Urinary bladder (tissue), 4 donors: ENCODE data around the gene IL10RA. TPM values are rescaled to one million over a fixed set of nuclear protein-coding genes. Genes with fewer than 3 reads are reported as not detected.

Source experiments
- DNase-seq: peaks from one replicate; pipeline ENCODE4 v3.0.0-alpha.2; 2015; ENCODE audit errors: extremely low spot score
- H3K27ac ChIP-seq: one replicate; pipeline ENCODE4 v1.5.1; 2013; ENCODE audit warnings: low read depth, mild to moderate bottlenecking, moderate library complexity
- H3K36me3 ChIP-seq: one replicate; pipeline ENCODE4 v1.6.1; 2013; ENCODE audit warnings: mild to moderate bottlenecking, moderate library complexity; ENCODE audit not compliant: insufficient read depth
- H3K4me1 ChIP-seq: one replicate; pipeline ENCODE4 v1.6.1; 2013; ENCODE audit warnings: mild to moderate bottlenecking, moderate library complexity; ENCODE audit not compliant: insufficient read depth
- H3K4me3 ChIP-seq: one replicate; pipeline ENCODE4 v1.5.1; 2013; ENCODE audit warnings: low read depth, low read length
- WGBS: extraction: QIAGEN DNeasy Blood & Tissue Kit; methylation state at CpG from one replicate; pipeline ENCODE4 v1.1.7; 2013; 5-methylcytosine and 5-hydroxymethylcytosine counted together
- polyA plus RNA-seq: library from polyadenylated mRNA; stranded (reverse); fragments of 200-250 nt; gene quantifications from one replicate; pipeline ENCODE4 v1.2.3, GENCODE V29; 2013
- total RNA-seq: library from RNA; depleted of rRNA; stranded (reverse); fragments of >200 nt; gene quantifications from one replicate; pipeline ENCODE4 v1.2.3, GENCODE V29; 2014
- donor health status: healthy with polysubstance abuse.
- donor health status: healthy.

The IL10RA gene
- total and polyA plus RNA-seq, 2 donors, result 8.7 to 10.8 TPM

DNA sequence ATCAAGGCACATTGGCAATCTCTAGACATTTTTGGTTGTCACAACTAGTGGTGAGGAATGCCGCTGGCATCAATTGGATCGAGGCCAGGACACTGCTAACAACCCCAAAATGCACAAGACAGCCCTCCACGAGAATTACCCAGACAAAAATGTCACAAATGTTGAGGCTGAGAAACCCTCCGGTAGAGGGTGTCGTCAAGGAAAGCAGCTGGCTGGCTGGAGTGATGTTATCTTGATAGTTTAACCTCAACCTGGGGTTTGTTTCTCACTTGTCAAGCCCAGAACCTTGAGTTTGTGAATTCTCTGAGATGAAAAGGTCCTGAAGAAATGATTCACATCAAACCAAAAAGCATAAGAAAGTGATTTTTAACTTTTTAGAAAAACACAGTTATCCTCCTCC lies 35.9 kb upstream of the IL10RA start:
- 18% methylated on average over 5 of the region's 5 CpGs for WGBS
- Histone ChIP-seq H3K4me3 (no peak overlapping the region), H3K4me1 (no peaks in the 10 kb centered on the region), H3K27ac (no peak overlapping the region), H3K36me3 (no peaks in the 10 kb centered on the region)
- DNase-seq, result no peak

DNA sequence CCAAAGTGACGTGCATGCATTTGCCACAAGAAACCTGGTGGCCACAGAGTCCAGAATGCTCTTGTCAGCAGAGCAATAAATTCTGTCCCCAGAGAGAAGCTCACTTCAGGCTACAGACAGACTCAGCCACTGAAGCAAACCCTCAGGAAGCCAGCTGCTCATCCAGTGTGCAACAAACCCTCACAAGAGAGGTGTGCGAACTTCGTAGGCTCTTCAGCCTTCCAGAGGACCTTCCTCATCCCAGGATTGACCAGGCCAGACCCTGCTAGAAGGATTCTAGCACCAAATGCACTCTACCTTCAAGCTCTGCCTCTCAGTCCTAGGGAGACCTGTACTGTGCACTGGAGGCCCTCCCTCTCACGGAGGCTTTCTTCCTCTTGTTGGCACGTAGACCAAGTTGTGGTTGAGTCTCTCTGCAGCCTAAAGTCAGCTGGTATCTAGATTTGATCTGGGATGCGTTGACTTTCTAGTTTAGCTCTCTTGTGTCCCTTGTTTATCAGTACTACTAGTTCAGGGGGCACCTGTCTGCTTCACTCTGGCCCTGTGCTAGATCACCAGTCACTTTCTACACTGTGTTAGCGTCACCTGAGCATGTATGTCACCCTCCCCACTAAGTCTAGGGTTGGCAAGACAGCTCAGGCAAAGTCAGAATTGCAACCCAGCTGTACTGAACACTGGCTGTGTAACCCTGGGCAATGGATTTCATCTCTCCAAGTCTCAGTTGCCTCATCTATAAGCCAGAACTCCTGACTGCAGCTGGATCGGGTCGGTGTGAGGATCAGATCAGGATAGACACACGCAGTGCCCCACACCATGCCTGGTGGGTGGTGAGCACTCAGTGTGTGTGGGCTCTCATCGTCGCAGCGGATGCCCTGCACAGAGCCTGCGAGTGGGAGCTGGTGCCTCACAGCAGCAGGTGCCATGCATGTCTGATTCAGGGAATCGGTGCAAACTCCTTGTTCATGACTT lies 34.9 kb upstream of the IL10RA start:
- DNase-seq, result no peak
- no peaks in the 10 kb centered on the region for H3K36me3 ChIP-seq
- no peaks in the 10 kb centered on the region for H3K4me1 ChIP-seq
- no peak overlapping the region for H3K27ac ChIP-seq
- WGBS, result 85% methylated on average over 15 of the region's 15 CpGs
- H3K4me3 ChIP-seq, result no peak overlapping the region

DNA sequence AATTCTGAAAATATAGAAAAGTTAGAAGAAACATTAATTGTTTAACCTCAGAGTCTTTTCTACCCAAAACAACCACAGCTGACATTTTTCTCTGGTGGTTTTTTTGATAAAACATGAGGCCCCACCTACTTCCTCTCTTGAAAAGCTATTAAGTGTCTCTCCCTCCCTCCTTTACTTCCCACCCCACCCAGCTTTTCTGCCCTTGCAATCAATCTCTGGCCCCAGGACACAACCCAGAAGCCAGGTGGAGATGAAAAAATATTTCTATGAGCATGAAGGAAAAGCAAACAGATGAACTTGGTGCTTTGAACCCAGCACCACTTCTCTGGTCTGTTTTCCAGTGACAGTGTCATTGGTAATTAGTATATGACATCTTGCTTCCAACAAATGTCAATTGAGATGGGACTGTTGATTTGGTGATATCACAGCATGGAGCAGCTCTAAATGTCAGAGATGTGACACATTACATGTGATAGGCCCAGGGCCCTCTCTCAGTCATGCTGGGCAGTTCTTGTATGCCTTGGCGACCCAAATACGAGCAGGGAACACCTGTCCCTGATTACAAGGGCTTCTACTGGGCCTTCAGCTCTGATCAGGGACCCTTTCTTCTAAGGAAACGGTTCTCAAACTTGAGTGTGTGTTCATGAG lies 33.0 kb upstream of the IL10RA start:
- Histone ChIP-seq H3K4me1 (no peaks in the 10 kb centered on the region), H3K36me3 (no peaks in the 10 kb centered on the region), H3K27ac (no peak overlapping the region), H3K4me3 (no peak overlapping the region)
- DNase-seq, result no peak
- WGBS, result 97% methylated on average over 3 of the region's 3 CpGs

- H3K36me3 ChIP-seq, result no peaks in the 10 kb centered on the region
- no peak for DNase-seq
- no peaks in the 10 kb centered on the region for H3K4me1 ChIP-seq
- 93% methylated on average over 1 of the region's 1 CpG for WGBS
- no peak overlapping the region for H3K27ac ChIP-seq
- no peak overlapping the region for H3K4me3 ChIP-seq
Observed at GRCh38 chr11:117958949-117959348, 27.2 kb upstream of the IL10RA start.

- H3K27ac ChIP-seq, result no peak overlapping the region
- WGBS, result 74% methylated on average over 1 of the region's 1 CpG
- no peak overlapping the region for H3K4me3 ChIP-seq
- no peak for DNase-seq
- no peaks in the 10 kb centered on the region for H3K4me1 ChIP-seq
- no peaks in the 10 kb centered on the region for H3K36me3 ChIP-seq
Observed at GRCh38 chr11:117959438-117960149, 26.6 kb upstream of the IL10RA start.

- 79% methylated on average over 1 of the region's 1 CpG for WGBS
- Histone ChIP-seq H3K4me3 (no peak overlapping the region), H3K27ac (no peak overlapping the region), H3K4me1 (no peaks in the 10 kb centered on the region), H3K36me3 (no peaks in the 10 kb centered on the region)
- DNase-seq, result no peak
Observed at GRCh38 chr11:117960406-117960805, 25.8 kb upstream of the IL10RA start.

GRCh38 chr11:117961896-117962295 lies 24.3 kb upstream of the IL10RA start:
- WGBS, result 86% methylated on average over 10 of the region's 10 CpGs
- DNase-seq, result no peak
- Histone ChIP-seq H3K4me3 (no peak overlapping the region), H3K4me1 (no peaks in the 10 kb centered on the region), H3K36me3 (no peaks in the 10 kb centered on the region), H3K27ac (no peak overlapping the region)

DNA sequence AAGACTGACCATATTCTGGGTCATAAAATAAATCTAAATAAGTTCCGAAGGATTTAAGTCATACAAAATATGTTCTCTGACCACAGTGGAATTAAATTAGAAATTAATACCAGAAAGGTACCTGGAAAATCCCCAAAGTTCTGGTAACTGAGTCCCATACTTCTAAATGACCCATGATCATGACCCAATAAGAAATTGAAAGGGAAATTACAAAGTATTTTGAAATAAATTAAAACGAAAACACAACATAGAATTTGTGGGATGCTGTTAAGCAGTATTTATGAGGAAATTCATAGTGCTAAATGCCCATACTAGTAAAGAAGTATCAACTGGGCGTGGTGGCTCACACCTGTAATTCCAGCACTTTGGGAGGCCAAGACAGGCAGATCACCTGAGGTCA lies 23.4 kb upstream of the IL10RA start:
- Histone ChIP-seq H3K4me1 (no peaks in the 10 kb centered on the region), H3K36me3 (no peaks in the 10 kb centered on the region), H3K27ac (no peak overlapping the region), H3K4me3 (no peak overlapping the region)
- WGBS, result 87% methylated on average over 3 of the region's 3 CpGs
- no peak for DNase-seq

GRCh38 chr11:117966908-117967307 lies 19.3 kb upstream of the IL10RA start:
- Histone ChIP-seq H3K27ac (no peak overlapping the region), H3K36me3 (no peaks in the 10 kb centered on the region), H3K4me1 (no peaks in the 10 kb centered on the region), H3K4me3 (no peak overlapping the region)
- DNase-seq, result no peak
- 75% methylated on average over 8 of the region's 8 CpGs for WGBS

- no peaks in the 10 kb centered on the region for H3K4me1 ChIP-seq
- no peak overlapping the region for H3K4me3 ChIP-seq
- no peak overlapping the region for H3K27ac ChIP-seq
- WGBS, result 89% methylated on average over 5 of the region's 5 CpGs
- no peak for DNase-seq
- H3K36me3 ChIP-seq, result no peaks in the 10 kb centered on the region
Observed at GRCh38 chr11:117969160-117969991, 16.8 kb upstream of the IL10RA start.

DNA sequence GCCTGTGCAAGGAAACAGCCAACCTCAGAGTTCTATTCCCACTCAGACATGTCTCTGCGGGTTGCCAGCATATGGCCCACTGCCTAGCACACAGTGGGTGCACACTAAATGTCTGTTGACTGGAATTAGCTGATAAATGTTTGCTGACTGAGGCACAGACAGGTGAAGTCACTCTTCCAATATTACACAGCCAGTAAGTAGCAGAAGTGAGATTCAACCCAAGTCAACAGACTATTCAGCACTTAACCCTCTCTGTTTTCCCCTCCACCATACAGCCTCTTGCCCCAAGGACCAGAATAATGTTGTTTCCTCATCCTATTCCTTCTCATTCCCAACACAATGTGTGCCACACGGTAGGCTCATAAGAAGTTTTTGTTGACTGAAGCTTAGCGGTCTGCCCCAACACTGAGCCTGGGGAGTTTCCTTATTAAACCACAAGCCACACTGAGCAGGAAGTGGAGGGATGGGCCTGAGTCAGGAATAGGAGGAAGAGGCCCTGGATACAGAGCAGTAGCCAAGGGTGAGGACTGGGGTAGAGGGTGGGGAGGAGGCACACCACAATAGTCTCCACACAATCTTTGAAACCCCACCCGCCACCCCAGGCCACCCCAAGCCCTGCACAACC lies 15.7 kb upstream of the IL10RA start:
- no peaks in the 10 kb centered on the region for H3K4me1 ChIP-seq
- H3K36me3 ChIP-seq, result no peaks in the 10 kb centered on the region
- no peak overlapping the region for H3K4me3 ChIP-seq
- WGBS, result 84% methylated on average over 4 of the region's 4 CpGs
- no peak overlapping the region for H3K27ac ChIP-seq
- DNase-seq, result no peak

DNA sequence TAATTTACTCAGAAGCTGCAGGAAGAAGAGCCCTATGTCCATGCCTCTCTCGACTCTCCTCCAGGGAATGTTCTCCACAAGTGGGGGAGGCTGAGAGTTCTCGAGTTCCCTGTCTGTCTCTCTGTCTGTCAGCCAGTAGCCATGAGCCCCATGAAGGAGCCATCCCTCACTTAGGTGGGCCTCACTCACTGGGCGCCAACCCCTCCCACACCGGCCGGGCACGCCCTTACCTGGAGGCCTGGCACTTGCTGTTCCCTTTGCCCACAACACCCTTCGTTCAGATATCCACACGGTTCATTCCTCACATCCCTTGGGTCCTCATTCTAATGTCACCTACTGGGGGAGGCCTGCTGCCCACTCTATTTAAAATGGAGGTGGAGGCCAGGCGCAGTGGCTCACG lies 14.2 kb upstream of the IL10RA start:
- DNase-seq, result no peak
- no peak overlapping the region for H3K27ac ChIP-seq
- H3K4me3 ChIP-seq, result no peak overlapping the region
- H3K36me3 ChIP-seq, result no peaks in the 10 kb centered on the region
- 93% methylated on average over 10 of the region's 10 CpGs for WGBS
- no peaks in the 10 kb centered on the region for H3K4me1 ChIP-seq
